GM12878 (cell line): Measurements from ENCODE around the gene FGFBP1. TPM values are rescaled to one million over a fixed set of nuclear protein-coding genes. Genes with fewer than 3 reads are reported as not detected.

Experiments used
- EED ChIP-seq: sonication (generic); IDR thresholded peaks from 2 replicates; pipeline ENCODE4 v1.6.1; 2016; ENCODE audit warnings: antibody characterized with exemption, low read depth
- PAX8 ChIP-seq: fragments of 450-650 bp; IDR thresholded peaks from 2 replicates; pipeline ENCODE4 v1.6.1; 2017; ENCODE audit warnings: mild to moderate bottlenecking, moderate library complexity
- PKNOX1 ChIP-seq: fragments of 450-650 bp; IDR thresholded peaks from 2 replicates; pipeline ENCODE4 v1.6.1; 2016; ENCODE audit warnings: mild to moderate bottlenecking
- REST ChIP-seq: IDR thresholded peaks from 2 replicates; pipeline ENCODE4 v1.6.1; 2012; ENCODE audit warnings: mild to moderate bottlenecking, low read depth, low read length
- SKIL ChIP-seq: fragments of 450-650 bp; IDR thresholded peaks from 2 replicates; pipeline ENCODE4 v1.6.1; 2017; ENCODE audit warnings: mild to moderate bottlenecking, low read depth, inconsistent platforms; ENCODE audit not compliant: poor library complexity, severe bottlenecking
- SUZ12 ChIP-seq: fragments of 200-600 bp; sonication (generic); IDR thresholded peaks from one replicate; pipeline ENCODE4 v1.6.1; 2018; ENCODE audit warnings: antibody characterized with exemption, mild to moderate bottlenecking; ENCODE audit not compliant: unreplicated experiment
- TCF12 ChIP-seq: IDR thresholded peaks from 2 replicates; pipeline ENCODE4 v1.6.1; 2011; ENCODE audit warnings: low read depth, mild to moderate bottlenecking, low read length
- polyA plus RNA-seq, 11 experiments: library from polyadenylated mRNA; depleted of rRNA in 4 of 11; unstranded in 6 of 11; stranded (reverse) in 5 of 11; fragments of >200 nt; fragmentation: Nextera tagmentation in 4 of 11; fragmentation: Illumina TruSeq in 1 of 11; extraction: Ambion mirVana in 4 of 11; extraction: Trizol in 1 of 11; gene quantifications; 1 replicate in 1 of 11; 2 replicates in 10 of 11; pipeline versions ENCODE4 v1.2.1 to v1.2.3, GENCODE V29; 2011 to 2016; ENCODE audit warnings: inconsistent platforms in 2 of 11, missing spikeins in 2 of 11, low read depth in 1 of 11
- total RNA-seq, 4 experiments: library from RNA; depleted of rRNA in 3 of 4; stranded (reverse); fragments of >200 nt in 3 of 4; fragmentation: Illumina TruSeq in 1 of 4; extraction: Trizol in 1 of 4; gene quantifications; 2 replicates each; pipeline versions ENCODE4 v1.2.1 to v1.2.3, GENCODE V29; 2013 to 2021

Gene FGFBP1
- total and polyA plus RNA-seq, 10 of the 15 experiments (the other 5 are each of a cell fraction or from before 2014, with no cell fraction given), result 0.09 to 0.11 (median 0.09) TPM; not detected in 7

- TF ChIP-seq PKNOX1, result no peak
- TF ChIP-seq EED, result no peak
- TF ChIP-seq PAX8, result no peak
- TF ChIP-seq SKIL, result no peak
- no peak for TF ChIP-seq SUZ12
- TF ChIP-seq REST, result no peak
- no peak for TF ChIP-seq TCF12
Observed at GRCh38 chr4:15964159-15964558, 25.6 kb upstream of the FGFBP1 start (continued).
